ENCODE measurements around the gene GALNT13.

The GALNT13 gene

GRCh38 chr2:154497019-154497418 is 625.3 kb downstream of the GALNT13 start:
- no peak for TF ChIP-seq CTCF (IDR thresholded peaks at IDR 0.05)
- no peak for TF ChIP-seq ZFX (IDR thresholded peaks at IDR 0.05; ENCODE audit: borderline replicate concordance)
- no peak overlapping the region for H3K27ac ChIP-seq
